H1 (cell line): ENCODE measurements around the gene PDE4B. TPM values are rescaled to one million over a fixed set of nuclear protein-coding genes. Genes with fewer than 3 reads are reported as not detected.

Experiments
- CTCF ChIA-PET: fragments of 300-600 bp; sonication (Branson Sonifier 250); formaldehyde crosslinking; loops from one replicate; lab custom pipeline; 2021; ENCODE audit not compliant: partially characterized antibody; lab: Charles Lee
- POLR2A ChIA-PET: fragments of 300-600 bp; sonication (Branson Sonifier 250); formaldehyde crosslinking; loops from one replicate; lab custom pipeline; 2021; ENCODE audit warnings: inconsistent platforms; ENCODE audit not compliant: partially characterized antibody; lab: Charles Lee
- DNase-seq, 2 experiments: peaks; one replicate each; pipeline versions ENCODE4 v3.0.0 to v3.0.0-alpha.2; 2010 to 2022; ENCODE audit warnings: low spot score in 2 of 2, low read depth in 1 of 2, mixed read lengths in 1 of 2
- FAIRE-seq: peaks from 2 replicates; lab custom pipeline; 2011; peaks lifted over from hg19 to GRCh38; lab: Jason Lieb, UNC
- H2AFZ ChIP-seq: 2 replicates; pipeline ENCODE4 v1.8.1; 2012; ENCODE audit warnings: low read length, inconsistent platforms
- H2AK5ac ChIP-seq: 2 replicates; pipeline ENCODE4 v1.6.1; 2013; ENCODE audit warnings: low read depth, low read length
- H2BK120ac ChIP-seq: replicated peaks from 2 replicates; pipeline ENCODE3; 2013; ENCODE audit warnings: low read depth, low read length, inconsistent platforms
- H2BK12ac ChIP-seq: 2 replicates; pipeline ENCODE4 v1.6.1; 2013; ENCODE audit warnings: low read depth, low read length
- H2BK15ac ChIP-seq: 2 replicates; pipeline ENCODE4 v1.6.1; 2013; ENCODE audit warnings: low read length
- H2BK20ac ChIP-seq: 2 replicates; pipeline ENCODE4 v1.6.1; 2013; ENCODE audit warnings: low read length
- H2BK5ac ChIP-seq: 2 replicates; pipeline ENCODE4 v1.6.1; 2013; ENCODE audit warnings: low read depth, low read length
- H3K14ac ChIP-seq: 2 replicates; pipeline ENCODE4 v1.6.1; 2013; ENCODE audit warnings: inconsistent platforms; ENCODE audit not compliant: insufficient read length
- H3K18ac ChIP-seq: 2 replicates; pipeline ENCODE4 v1.6.1; 2013; ENCODE audit warnings: low read length; ENCODE audit errors: extremely low read depth
- H3K23ac ChIP-seq: 2 replicates; pipeline ENCODE4 v1.6.1; 2013; ENCODE audit warnings: inconsistent platforms; ENCODE audit not compliant: insufficient read length
- H3K23me2 ChIP-seq: 2 replicates; pipeline ENCODE4 v1.6.1; 2013; ENCODE audit warnings: low read depth, low read length
- H3K27ac ChIP-seq: 2 replicates; pipeline ENCODE4 v1.6.1; 2011; ENCODE audit warnings: low read depth, low read length, inconsistent platforms
- H3K27me3 ChIP-seq, 4 experiments: replicated peaks in 1 of 4; 1 replicate in 1 of 4; 2 replicates in 3 of 4; pipeline versions ENCODE4 v1.6.1 to v1.8.1; 2011 to 2013; ENCODE audit warnings: low read length in 3 of 4, mild to moderate bottlenecking in 3 of 4, inconsistent platforms in 2 of 4, mixed read lengths in 2 of 4, moderate library complexity in 1 of 4; ENCODE audit not compliant: control insufficient read depth in 3 of 4, insufficient read depth in 3 of 4; ENCODE audit errors: extremely low read depth in 1 of 4
- H3K36me3 ChIP-seq, 4 experiments: 2 replicates each; pipeline versions ENCODE4 v1.6.1 to v1.8.1; 2011 to 2013; ENCODE audit warnings: mild to moderate bottlenecking in 4 of 4, low read length in 3 of 4, moderate library complexity in 2 of 4, control low read depth in 1 of 4, inconsistent platforms in 1 of 4; ENCODE audit not compliant: insufficient read depth in 4 of 4, control insufficient read depth in 2 of 4
- H3K4ac ChIP-seq: replicated peaks from 2 replicates; pipeline ENCODE3; 2013; ENCODE audit warnings: low read length, low read depth, mixed read lengths, inconsistent platforms; ENCODE audit not compliant: insufficient read length
- H3K4me1 ChIP-seq, 4 experiments: replicated peaks in 1 of 4; 1 replicate in 1 of 4; 2 replicates in 3 of 4; pipeline versions ENCODE4 v1.6.1 to v1.8.1; 2011 to 2013; ENCODE audit warnings: low read length in 3 of 4, inconsistent platforms in 2 of 4, mixed read lengths in 1 of 4; ENCODE audit not compliant: insufficient read depth in 4 of 4, control insufficient read depth in 3 of 4
- H3K4me2 ChIP-seq, 2 experiments: 2 replicates each; pipeline versions ENCODE4 v1.6.1 to v1.8.1; 2011 to 2013; ENCODE audit warnings: low read depth in 2 of 2, low read length in 2 of 2, control low read depth in 1 of 2, inconsistent platforms in 1 of 2, mild to moderate bottlenecking in 1 of 2; ENCODE audit not compliant: insufficient read depth in 1 of 2
- H3K4me3 ChIP-seq, 4 experiments: fragments of 200-600, 300-600 bp in 1 of 4; sonication (generic), shearing (Covaris generic), sonication (Bioruptor Twin) in 1 of 4; 2 replicates each; pipeline versions ENCODE4 v1.5.1 to v1.8.1; 2011 to 2016; ENCODE audit warnings: low read length in 4 of 4, low read depth in 3 of 4, control low read depth in 2 of 4, inconsistent platforms in 2 of 4, mild to moderate bottlenecking in 2 of 4, mixed read lengths in 1 of 4, moderate library complexity in 1 of 4; ENCODE audit not compliant: insufficient read depth in 2 of 4; ENCODE audit errors: extremely low read depth in 1 of 4
- H3K56ac ChIP-seq: replicated peaks from 2 replicates; pipeline ENCODE3; 2013; ENCODE audit warnings: low read depth, mild to moderate bottlenecking, mixed read lengths, low read length, inconsistent platforms; ENCODE audit not compliant: insufficient read length
- H3K79me1 ChIP-seq: 2 replicates; pipeline ENCODE4 v1.6.1; 2013; ENCODE audit warnings: low read depth, low read length, control low read depth
- H3K79me2 ChIP-seq, 2 experiments: 2 replicates each; pipeline versions ENCODE4 v1.6.1 to v1.8.1; 2012 to 2013; ENCODE audit warnings: low read length in 2 of 2, mild to moderate bottlenecking in 2 of 2, inconsistent platforms in 1 of 2; ENCODE audit not compliant: insufficient read depth in 2 of 2, control insufficient read depth in 1 of 2
- H3K9ac ChIP-seq, 4 experiments: replicated peaks in 1 of 4; 1 replicate in 1 of 4; 2 replicates in 3 of 4; pipeline versions ENCODE4 v1.6.1 to v1.8.1; 2011 to 2013; ENCODE audit warnings: low read depth in 3 of 4, low read length in 3 of 4, control low read depth in 2 of 4, mild to moderate bottlenecking in 2 of 4, moderate library complexity in 2 of 4, inconsistent platforms in 1 of 4; ENCODE audit errors: extremely low read depth in 1 of 4
- H3K9me3 ChIP-seq, 2 experiments: 2 replicates each; pipeline versions ENCODE4 v1.6.1 to v1.8.1; 2012 to 2013; ENCODE audit warnings: mild to moderate bottlenecking in 2 of 2, moderate library complexity in 2 of 2, control low read depth in 1 of 2, inconsistent platforms in 1 of 2, low read depth in 1 of 2, low read length in 1 of 2, mixed read lengths in 1 of 2; ENCODE audit not compliant: insufficient read depth in 2 of 2
- H4K20me1 ChIP-seq, 2 experiments: replicated peaks in 1 of 2; 2 replicates each; pipeline versions ENCODE3 to v1.8.1; 2011 to 2013; ENCODE audit warnings: inconsistent platforms in 2 of 2, low read length in 2 of 2, mild to moderate bottlenecking in 1 of 2; ENCODE audit not compliant: insufficient read depth in 2 of 2, control insufficient read depth in 1 of 2
- H4K5ac ChIP-seq: 2 replicates; pipeline ENCODE4 v1.6.1; 2013; ENCODE audit warnings: low read length, low read depth, mixed read lengths, inconsistent platforms; ENCODE audit not compliant: insufficient read length
- H4K8ac ChIP-seq: 2 replicates; pipeline ENCODE4 v1.8.0; 2013; ENCODE audit warnings: mild to moderate bottlenecking, moderate library complexity, low read length, inconsistent platforms; ENCODE audit not compliant: insufficient read depth; ENCODE audit errors: extremely low read depth
- H4K91ac ChIP-seq: replicated peaks from 2 replicates; pipeline ENCODE3; 2013; ENCODE audit warnings: low read length, mixed read lengths, inconsistent platforms; ENCODE audit not compliant: insufficient read length
- ASH2L ChIP-seq: fragments of 200-600, 300-600 bp; sonication (generic); IDR thresholded peaks from one replicate; pipeline ENCODE4 v1.7.1; 2017; ENCODE audit warnings: low read length
- BACH1 ChIP-seq: IDR thresholded peaks from 2 replicates; pipeline ENCODE4 v1.6.1; 2012; ENCODE audit warnings: low read length, improper control_type of control experiment
- CBX8 ChIP-seq: fragments of 300-800, 300-1000 bp; sonication (generic); IDR thresholded peaks from 2 replicates; pipeline ENCODE4 v1.7.1; 2016; ENCODE audit warnings: low read depth, low read length, borderline replicate concordance
- CTBP2 ChIP-seq: IDR thresholded peaks from 2 replicates; pipeline ENCODE4 v1.7.0; 2011; ENCODE audit warnings: borderline replicate concordance, mild to moderate bottlenecking, moderate library complexity, mixed read lengths, low read length; ENCODE audit not compliant: insufficient read depth, insufficient read length
- EP300 ChIP-seq, 2 experiments: IDR thresholded peaks; 1 replicate in 1 of 2; 2 replicates in 1 of 2; pipeline ENCODE4 v1.6.1; 2011 to 2012; ENCODE audit warnings: low read depth in 2 of 2, low read length in 2 of 2, mild to moderate bottlenecking in 2 of 2, borderline replicate concordance in 1 of 2, inconsistent platforms in 1 of 2, moderate library complexity in 1 of 2
- EZH2 ChIP-seq: fragments of 200-600 bp; sonication (generic); IDR thresholded peaks from 2 replicates; pipeline ENCODE4 v1.7.1; 2012; ENCODE audit warnings: low read depth, mild to moderate bottlenecking, moderate library complexity, low read length, inconsistent platforms; ENCODE audit not compliant: severe bottlenecking
- HDAC2 ChIP-seq, 2 experiments: fragments of 300-600 bp in 1 of 2; sonication (generic) in 1 of 2; IDR thresholded peaks; 2 replicates each; pipeline ENCODE4 v1.6.1; 2011 to 2012; ENCODE audit warnings: low read depth in 2 of 2, low read length in 2 of 2, mild to moderate bottlenecking in 2 of 2, moderate library complexity in 2 of 2, borderline replicate concordance in 1 of 2, inconsistent platforms in 1 of 2
- HDAC6 ChIP-seq: IDR thresholded peaks from one replicate; pipeline ENCODE4 v1.7.1; 2012; ENCODE audit warnings: low read depth, mild to moderate bottlenecking, inconsistent platforms, low read length, moderate library complexity
- KDM1A ChIP-seq: fragments of 200-600, 300-600 bp; sonication (generic); IDR thresholded peaks from 2 replicates; pipeline ENCODE4 v1.7.1; 2016; ENCODE audit warnings: mild to moderate bottlenecking, low read length, borderline replicate concordance
- MAFK ChIP-seq: IDR thresholded peaks from 2 replicates; pipeline ENCODE4 v1.6.1; 2012; ENCODE audit warnings: low read depth, mild to moderate bottlenecking, improper control_type of control experiment, low read length
- NANOG ChIP-seq: IDR thresholded peaks from 2 replicates; pipeline ENCODE4 v1.6.1; 2011; ENCODE audit warnings: low read length, low read depth, mild to moderate bottlenecking, inconsistent platforms; ENCODE audit not compliant: insufficient read depth, poor library complexity, severe bottlenecking
- ZNF274 ChIP-seq: IDR thresholded peaks from 2 replicates; pipeline ENCODE4 v1.7.0; 2012; ENCODE audit warnings: low read length, borderline replicate concordance; ENCODE audit errors: extremely low read depth
- WGBS, 2 experiments: shearing (Covaris generic) in 1 of 2; methylation state at CpG; one replicate each; pipeline versions ENCODE4 v1.1.6 to v1.1.7; 2013 to 2015; ENCODE audit warnings: low lambda C conversion rate in 2 of 2, mixed read lengths in 2 of 2, inconsistent platforms in 1 of 2, low coverage in 1 of 2, missing lambda C conversion rate in 1 of 2; ENCODE audit not compliant: insufficient replicate concordance in 2 of 2, insufficient coverage in 1 of 2, insufficient read length in 1 of 2; ENCODE audit errors: extremely low coverage in 1 of 2, missing lambda C conversion rate in 1 of 2; 5-methylcytosine and 5-hydroxymethylcytosine counted together
- polyA plus RNA-seq, 7 experiments: library from polyadenylated mRNA; depleted of rRNA in 3 of 7; stranded (reverse) in 5 of 7; unstranded in 2 of 7; fragments of >200 nt in 5 of 7; fragments of 200-250 nt in 2 of 7; gene quantifications; 1 replicate in 5 of 7; 2 replicates in 1 of 7; 4 replicates in 1 of 7; pipeline versions ENCODE4 v1.2.1 to v1.2.3, GENCODE V29; 2011 to 2013; ENCODE audit warnings: missing spikeins in 2 of 7, mixed read lengths in 2 of 7
- total RNA-seq: library from RNA; stranded (reverse); fragmentation: NEBNext Ultra II Directional; extraction: Animal tissue kit (Norgen Biotek cat#: 25700); gene quantifications from 2 replicates; pipeline ENCODE4 v1.2.1, GENCODE V29; 2021
- TF ChIP-seq, protein P1 (sequence below): IDR thresholded peaks from 2 replicates; pipeline ENCODE4 v1.6.1; 2012; ENCODE audit warnings: inconsistent platforms

PDE4B gene
- total and polyA plus RNA-seq, 2 of the 8 experiments (the other 6 are each of a cell fraction or from before 2014, with no cell fraction given), result 5.0 to 15.1 TPM

DNA sequence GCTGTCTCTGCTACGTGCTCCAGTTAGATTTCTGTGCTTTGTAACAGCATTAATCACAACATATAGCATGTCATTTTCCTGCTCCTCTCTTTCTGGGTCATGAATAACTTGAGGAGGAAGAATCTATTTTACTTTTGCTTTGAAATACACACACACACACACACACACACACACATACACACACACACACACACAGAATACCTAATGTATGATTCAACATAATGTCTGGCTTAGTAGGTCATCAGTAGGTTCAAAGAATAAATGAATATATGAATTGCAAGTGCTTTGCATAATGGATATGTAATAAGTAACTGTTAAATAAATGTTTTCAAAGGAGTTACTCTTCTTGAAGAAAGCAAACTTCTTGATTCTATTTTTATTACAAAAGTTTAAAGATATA is 249.0 kb downstream of the PDE4B start:
- Histone ChIP-seq H2BK15ac (no peak overlapping the region), H3K36me3 (no peaks in the 10 kb centered on the region), H3K79me1 (no peaks in the 10 kb centered on the region), H3K4me1 (no peaks in the 10 kb centered on the region), H4K91ac (no peak overlapping the region), H3K23ac (no peak overlapping the region), H2BK5ac (no peak overlapping the region), H2BK12ac (no peak overlapping the region), H3K14ac (no peak overlapping the region), H3K4me3 (no peak overlapping the region), H3K4ac (no peak overlapping the region), H3K27me3 (no peaks in the 10 kb centered on the region), H2BK120ac (no peak overlapping the region), H2BK20ac (no peak overlapping the region), H3K79me2 (no peaks in the 10 kb centered on the region), H3K4me2 (no peak overlapping the region), H3K23me2 (no peaks in the 10 kb centered on the region), H4K5ac (no peak overlapping the region), H4K8ac (no peak overlapping the region), H2AK5ac (no peak overlapping the region), H3K18ac (no peak overlapping the region), H4K20me1 (no peaks in the 10 kb centered on the region), H2AFZ (no peak overlapping the region), H3K56ac (no peak overlapping the region), H3K27ac (no peak overlapping the region), H3K9ac (no peak overlapping the region), H3K9me3 (no peaks in the 10 kb centered on the region)
- POLR2A ChIA-PET, result no interaction called here
- CTCF ChIA-PET, result interaction anchor here (1.5 kb wide), 1 partner anchor 201 kb away, joined by 6 read pairs; no protein-coding TSS in a partner anchor
- DNase-seq, result no peak
- WGBS, 2 experiments, result 91% methylated on average over 1 of the region's 1 CpG; no CpG with 5 or more reads in 1 of the 2 experiments
- no peak for FAIRE-seq
- TF ChIP-seq, protein P1, sequence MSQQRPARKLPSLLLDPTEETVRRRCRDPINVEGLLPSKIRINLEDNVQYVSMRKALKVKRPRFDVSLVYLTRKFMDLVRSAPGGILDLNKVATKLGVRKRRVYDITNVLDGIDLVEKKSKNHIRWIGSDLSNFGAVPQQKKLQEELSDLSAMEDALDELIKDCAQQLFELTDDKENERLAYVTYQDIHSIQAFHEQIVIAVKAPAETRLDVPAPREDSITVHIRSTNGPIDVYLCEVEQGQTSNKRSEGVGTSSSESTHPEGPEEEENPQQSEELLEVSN, result no peak
- TF ChIP-seq KDM1A (no peak), CTBP2 (no peak), MAFK (no peak), BACH1 (no peak), NANOG (no peak), ZNF274 (no peak), HDAC2 (IDR thresholded peaks at IDR 0.05; ENCODE audit: borderline replicate concordance in 1 of 2, low read depth in 2 of 2, low read length in 2 of 2) (no peak), EZH2 (no peak), HDAC6 (no peak), EP300 (IDR thresholded peaks at IDR 0.05; ENCODE audit: borderline replicate concordance in 1 of 2, low read depth in 2 of 2, low read length in 2 of 2) (no peak), CBX8 (no peak), ASH2L (no peak)
